Osteocyte (in vitro differentiated cells): ENCODE measurements around the gene NEK4. TPM values are rescaled to one million over a fixed set of nuclear protein-coding genes. Genes with fewer than 3 reads are reported as not detected.

Experiments
- DNase-seq: peaks from one replicate; pipeline ENCODE4 v3.0.0; 2021; ENCODE audit warnings: mixed read lengths; ENCODE audit not compliant: unreplicated experiment; ENCODE audit errors: extremely low spot score
- H3K27ac Mint-ChIP-seq: one replicate; pipeline ENCODE4 v1.8.0; 2021; ENCODE audit warnings: mild to moderate bottlenecking, mixed read lengths; ENCODE audit not compliant: unreplicated experiment
- H3K27me3 Mint-ChIP-seq: one replicate; pipeline ENCODE4 v1.8.0; 2021; ENCODE audit warnings: mixed read lengths; ENCODE audit not compliant: unreplicated experiment
- H3K36me3 Mint-ChIP-seq: one replicate; pipeline ENCODE4 v1.8.0; 2021; ENCODE audit warnings: mixed read lengths; ENCODE audit not compliant: unreplicated experiment
- H3K4me1 Mint-ChIP-seq: one replicate; pipeline ENCODE4 v1.8.0; 2021; ENCODE audit warnings: mixed read lengths; ENCODE audit not compliant: unreplicated experiment
- H3K4me3 Mint-ChIP-seq: one replicate; pipeline ENCODE4 v1.8.0; 2021; ENCODE audit warnings: mild to moderate bottlenecking, moderate library complexity, mixed read lengths; ENCODE audit not compliant: unreplicated experiment
- H3K9me3 Mint-ChIP-seq: one replicate; pipeline ENCODE4 v1.8.0; 2021; ENCODE audit warnings: mixed read lengths; ENCODE audit not compliant: unreplicated experiment
- total RNA-seq: library from RNA; stranded (reverse); gene quantifications from 2 replicates; pipeline ENCODE4 v1.2.1, GENCODE V29; 2021
- TF ChIP-seq, protein P1 (sequence below): fragments of 200-600 bp; sonication (generic); IDR thresholded peaks from 2 replicates; pipeline ENCODE4 v1.5.0; 2021; ENCODE audit warnings: antibody characterized with exemption, mild to moderate bottlenecking, moderate library complexity

NEK4 gene
- total RNA-seq, 1 donor from 2014 or later, result 23.1 TPM

DNA sequence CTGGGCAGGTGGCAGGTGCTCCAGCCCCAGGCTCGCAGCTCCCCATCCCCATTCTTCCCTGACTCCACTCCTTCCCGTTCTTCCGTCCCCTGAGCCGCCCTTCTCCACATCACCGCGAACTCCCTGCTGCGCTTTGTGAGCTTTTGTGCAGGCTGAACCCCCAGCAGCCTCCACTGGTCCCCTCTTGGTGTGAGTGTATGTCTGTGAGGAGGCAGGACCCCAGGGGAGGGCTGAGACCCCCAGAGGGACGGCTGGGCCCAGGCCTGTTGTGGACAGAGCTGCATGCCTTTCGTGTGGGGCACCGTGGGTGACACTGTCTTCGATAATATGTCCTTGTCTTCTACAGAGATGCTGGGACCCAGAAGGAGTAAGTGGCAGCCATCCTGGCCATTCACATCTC, 16.5 kb upstream of the NEK4 start:
- no peak for DNase-seq
- TF ChIP-seq, protein P1, sequence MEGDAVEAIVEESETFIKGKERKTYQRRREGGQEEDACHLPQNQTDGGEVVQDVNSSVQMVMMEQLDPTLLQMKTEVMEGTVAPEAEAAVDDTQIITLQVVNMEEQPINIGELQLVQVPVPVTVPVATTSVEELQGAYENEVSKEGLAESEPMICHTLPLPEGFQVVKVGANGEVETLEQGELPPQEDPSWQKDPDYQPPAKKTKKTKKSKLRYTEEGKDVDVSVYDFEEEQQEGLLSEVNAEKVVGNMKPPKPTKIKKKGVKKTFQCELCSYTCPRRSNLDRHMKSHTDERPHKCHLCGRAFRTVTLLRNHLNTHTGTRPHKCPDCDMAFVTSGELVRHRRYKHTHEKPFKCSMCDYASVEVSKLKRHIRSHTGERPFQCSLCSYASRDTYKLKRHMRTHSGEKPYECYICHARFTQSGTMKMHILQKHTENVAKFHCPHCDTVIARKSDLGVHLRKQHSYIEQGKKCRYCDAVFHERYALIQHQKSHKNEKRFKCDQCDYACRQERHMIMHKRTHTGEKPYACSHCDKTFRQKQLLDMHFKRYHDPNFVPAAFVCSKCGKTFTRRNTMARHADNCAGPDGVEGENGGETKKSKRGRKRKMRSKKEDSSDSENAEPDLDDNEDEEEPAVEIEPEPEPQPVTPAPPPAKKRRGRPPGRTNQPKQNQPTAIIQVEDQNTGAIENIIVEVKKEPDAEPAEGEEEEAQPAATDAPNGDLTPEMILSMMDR, result no peak
- no peaks in the 10 kb centered on the region for H3K36me3 Mint-ChIP-seq
- H3K4me3 Mint-ChIP-seq, result no peak overlapping the region
- H3K9me3 Mint-ChIP-seq, result no peaks in the 10 kb centered on the region
- peaks cover 14% of the 10 kb centered on the region for H3K27me3 Mint-ChIP-seq
- H3K4me1 Mint-ChIP-seq, result no peaks in the 10 kb centered on the region
- no peak overlapping the region for H3K27ac Mint-ChIP-seq

DNA sequence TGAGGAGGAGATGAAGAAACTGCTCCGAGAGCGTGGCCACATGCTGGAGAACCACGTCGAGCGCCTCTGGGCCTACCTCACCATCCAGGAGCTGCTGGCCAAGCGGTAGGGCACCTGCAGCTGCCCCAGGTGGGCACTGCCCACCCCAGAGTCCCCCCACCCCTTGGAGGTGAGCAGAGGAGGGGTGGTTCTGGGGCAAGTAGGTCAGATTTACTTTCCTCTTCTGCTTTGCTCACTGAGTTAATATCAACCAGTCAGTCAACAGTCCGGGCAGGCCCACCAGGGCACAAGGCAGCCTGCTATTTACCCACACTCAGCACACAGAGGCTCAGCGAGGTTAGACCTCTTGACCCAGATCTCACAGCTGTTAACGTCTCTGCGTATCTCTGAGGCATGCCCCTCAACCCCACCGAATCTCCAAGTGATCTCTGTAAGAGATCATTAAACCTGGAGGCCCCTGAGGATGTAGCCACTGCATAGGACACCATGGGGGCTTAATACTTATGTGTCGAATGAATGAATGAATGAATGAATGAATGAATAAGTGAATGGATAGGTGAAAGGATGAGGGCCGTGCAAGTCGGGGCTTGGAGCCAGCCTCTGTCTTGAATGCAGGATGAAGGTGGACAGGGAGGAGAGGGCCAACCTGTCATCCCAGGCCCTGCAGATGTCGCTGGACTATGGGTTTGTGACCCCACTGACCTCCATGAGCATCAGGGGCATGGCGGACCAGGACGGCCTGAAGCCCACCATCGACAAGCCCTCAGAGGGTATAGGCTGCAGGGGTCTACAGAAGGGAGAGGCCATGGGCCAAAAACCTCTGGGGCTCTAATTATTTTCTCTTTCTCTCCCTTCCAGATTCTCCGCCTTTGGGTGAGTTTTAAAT, 15.8 kb upstream of the NEK4 start:
- no peak for DNase-seq
- Mint-ChIP-seq H3K4me3 (no peak overlapping the region), H3K4me1 (no peaks in the 10 kb centered on the region), H3K27me3 (peaks cover 21% of the 10 kb centered on the region), H3K36me3 (no peaks in the 10 kb centered on the region), H3K9me3 (no peaks in the 10 kb centered on the region), H3K27ac (no peak overlapping the region)
- TF ChIP-seq, protein P1, result no peak

DNA sequence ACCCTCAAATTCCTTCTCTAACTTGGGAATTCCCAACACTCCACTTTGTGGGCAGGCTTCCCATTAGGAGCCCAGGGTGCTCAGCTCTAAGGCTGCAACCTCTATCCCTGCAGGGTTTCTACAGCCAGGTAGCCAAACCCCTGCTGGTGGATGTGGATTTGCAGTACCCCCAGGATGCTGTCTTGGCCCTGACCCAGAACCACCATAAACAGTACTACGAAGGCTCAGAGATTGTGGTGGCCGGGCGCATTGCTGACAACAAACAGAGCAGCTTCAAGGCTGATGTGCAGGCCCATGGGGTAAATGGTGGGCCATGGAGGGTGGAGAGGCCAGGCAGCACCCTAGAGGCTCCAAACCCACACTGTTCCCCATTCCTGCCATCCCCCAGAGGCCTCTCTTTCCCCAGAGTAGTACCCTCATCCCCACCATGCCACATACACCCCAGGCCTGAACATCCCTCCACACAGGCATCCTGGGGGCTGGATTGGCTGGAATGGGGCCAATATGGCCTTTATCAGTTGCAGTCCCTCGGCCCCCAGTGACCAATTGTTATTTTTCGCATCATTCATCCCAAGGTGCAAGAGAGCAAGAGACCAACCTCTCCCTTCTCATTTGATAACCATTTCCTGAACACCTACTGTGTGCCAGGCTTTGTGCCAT, 14.3 kb upstream of the NEK4 start:
- H3K4me1 Mint-ChIP-seq, result no peaks in the 10 kb centered on the region
- H3K4me3 Mint-ChIP-seq, result no peak overlapping the region
- TF ChIP-seq, protein P1, result no peak
- no peak overlapping the region for H3K27ac Mint-ChIP-seq
- no peak for DNase-seq
- peaks cover 26% of the 10 kb centered on the region for H3K27me3 Mint-ChIP-seq
- no peaks in the 10 kb centered on the region for H3K36me3 Mint-ChIP-seq
- no peaks in the 10 kb centered on the region for H3K9me3 Mint-ChIP-seq

DNA sequence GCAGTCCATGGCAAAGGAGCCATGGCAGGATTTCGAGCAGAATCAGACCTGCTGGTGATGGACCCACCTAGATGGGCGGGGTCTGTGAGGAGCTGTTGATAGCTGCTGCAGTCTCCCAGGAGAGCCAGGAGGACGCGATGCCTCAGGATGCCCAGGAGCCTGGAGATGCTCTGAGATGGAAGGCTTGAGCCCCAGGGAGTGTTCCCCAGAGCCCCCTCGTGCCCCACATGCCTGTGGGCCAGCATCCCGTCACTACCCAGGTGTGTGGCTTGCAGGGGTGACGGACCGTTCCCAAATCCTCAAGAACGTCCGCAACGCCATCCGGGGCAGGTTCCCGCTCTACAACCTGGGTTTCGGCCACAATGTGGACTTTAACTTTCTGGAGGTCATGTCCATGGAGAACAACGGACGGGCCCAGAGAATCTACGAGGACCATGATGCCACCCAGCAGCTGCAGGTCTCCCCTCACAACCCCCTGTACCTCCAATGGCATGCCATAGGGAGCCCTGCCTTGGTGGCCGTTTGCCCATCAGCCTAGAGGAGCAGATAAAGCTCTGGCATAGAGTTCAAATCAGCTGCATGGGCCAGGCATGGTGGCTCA, 13.4 kb upstream of the NEK4 start:
- DNase-seq, result no peak

More for the DNA sequence above, 13.4 kb upstream of the NEK4 start:
- no peaks in the 10 kb centered on the region for H3K9me3 Mint-ChIP-seq
- H3K27me3 Mint-ChIP-seq, result peaks cover 26% of the 10 kb centered on the region
- H3K4me1 Mint-ChIP-seq, result no peaks in the 10 kb centered on the region
- TF ChIP-seq, protein P1, result no peak
- H3K27ac Mint-ChIP-seq, result no peak overlapping the region
- H3K36me3 Mint-ChIP-seq, result no peaks in the 10 kb centered on the region
- no peak overlapping the region for H3K4me3 Mint-ChIP-seq
